GM19099 (cell line): ENCODE results near the gene AGFG2.

Experiments
- POLR2A ChIP-seq: IDR thresholded peaks from 3 replicates; pipeline ENCODE4 v1.6.1; 2011; ENCODE audit warnings: low read depth; ENCODE audit not compliant: insufficient read length; ENCODE audit errors: extremely low read depth

Gene AGFG2

GRCh38 chr7:100607111-100607510 is 68.1 kb downstream of the AGFG2 start:
- no peak for TF ChIP-seq POLR2A

DNA sequence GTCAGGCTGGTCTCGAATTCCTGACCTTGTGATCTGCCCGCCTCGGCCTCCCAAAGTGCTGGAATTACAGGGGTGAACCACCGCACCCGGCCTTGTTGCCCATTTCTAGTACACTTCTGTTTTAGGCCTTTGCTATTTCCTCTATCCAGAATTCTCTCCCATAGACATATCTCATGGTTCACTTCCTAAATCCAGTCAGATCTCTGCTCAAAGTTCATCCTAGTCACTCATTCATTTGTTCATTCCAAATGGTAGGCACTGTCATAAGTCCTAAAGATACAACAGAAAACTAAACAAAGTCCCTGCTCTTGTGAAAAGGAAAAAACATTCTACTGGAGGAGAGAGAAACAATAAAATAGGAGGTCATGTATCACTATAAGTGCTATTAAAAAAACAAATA is 71.0 kb downstream of the AGFG2 start:
- TF ChIP-seq POLR2A, result no peak

GRCh38 chr7:100611983-100612729 is 73.2 kb downstream of the AGFG2 start, which contains the start of gene MOSPD3:
Gene MOSPD3 (plus strand): TSS chr7:100612540. CDS start chr7:100612792, 252 bp downstream.
- peak; percentile 91 for TF ChIP-seq POLR2A

DNA sequence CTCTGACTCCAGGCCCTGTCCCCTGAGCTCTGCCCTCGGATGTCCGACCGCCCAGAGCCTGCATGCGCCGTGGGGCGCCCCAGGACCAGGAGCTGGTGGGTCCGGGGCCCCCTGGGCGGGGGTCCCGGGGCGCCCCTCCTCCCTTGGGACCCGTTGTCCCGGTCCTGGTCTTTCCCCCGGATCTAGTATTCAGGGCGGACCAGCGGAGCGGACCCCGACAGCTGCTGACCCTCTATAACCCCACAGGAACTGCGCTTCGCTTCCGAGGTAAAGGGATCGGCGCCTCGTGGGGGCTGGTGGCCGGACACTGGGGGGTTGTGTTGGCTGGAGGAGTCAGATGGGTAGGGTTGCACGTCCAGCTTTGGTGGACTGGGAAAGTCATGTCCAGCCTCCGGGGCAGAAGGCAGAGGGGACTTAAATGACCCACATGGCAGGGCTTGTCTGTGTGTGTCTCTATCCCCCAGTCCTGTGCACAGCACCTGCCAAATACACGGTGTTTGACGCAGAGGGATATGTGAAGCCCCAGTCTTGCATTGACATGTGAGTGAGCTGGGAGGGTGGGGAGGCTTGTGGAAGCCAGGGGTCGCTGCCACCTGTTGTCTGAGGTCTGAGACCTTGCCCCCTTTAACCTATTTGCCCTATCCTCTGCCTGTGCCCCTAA is 73.9 kb downstream of the AGFG2 start:
- no peak for TF ChIP-seq POLR2A

- TF ChIP-seq POLR2A, result no peak
Observed at GRCh38 chr7:100613412-100614175, 74.6 kb downstream of the AGFG2 start.

GRCh38 chr7:100614308-100614861 is 75.4 kb downstream of the AGFG2 start:
- TF ChIP-seq POLR2A, result no peak
